Testis (tissue), 3 donors: ENCODE data around the gene SLCO1B1. TPM values are rescaled to one million over a fixed set of nuclear protein-coding genes. Genes with fewer than 3 reads are reported as not detected.

Experiments
- DNase-seq: peaks from one replicate; pipeline ENCODE4 v3.0.0-alpha.2; 2019
- H3K27ac ChIP-seq, 2 donors: fragments of 200-600 bp; sonication (generic); one replicate each; pipeline ENCODE4 v1.5.1; 2019
- H3K27me3 ChIP-seq: fragments of 200-600 bp; sonication (generic); one replicate; pipeline ENCODE4 v1.5.1; 2019
- H3K36me3 ChIP-seq: fragments of 200-600 bp; sonication (generic); one replicate; pipeline ENCODE4 v1.5.1; 2017; ENCODE audit warnings: low read depth; ENCODE audit errors: missing control alignments
- H3K4me1 ChIP-seq: fragments of 200-600 bp; sonication (generic); one replicate; pipeline ENCODE4 v1.5.1; 2019
- H3K4me3 ChIP-seq, 2 donors: fragments of 200-600 bp; sonication (generic); one replicate each; pipeline ENCODE4 v1.5.1; 2017 to 2019
- H3K9me3 ChIP-seq: fragments of 200-600 bp; sonication (generic); one replicate; pipeline ENCODE4 v1.5.1; 2017
- CTCF ChIP-seq, 3 experiments: fragments of 450-650 bp in 2 of 3; fragments of 200-600 bp in 1 of 3; sonication (generic) in 1 of 3; IDR thresholded peaks; one replicate each; pipeline ENCODE4 v1.5.1; 2016 to 2019; ENCODE audit warnings: antibody characterized with exemption in 3 of 3, mild to moderate bottlenecking in 2 of 3, moderate library complexity in 1 of 3
- POLR2A ChIP-seq: fragments of 450-650 bp; IDR thresholded peaks from one replicate; pipeline ENCODE4 v1.6.1; 2017; ENCODE audit warnings: antibody characterized with exemption, mild to moderate bottlenecking, moderate library complexity
- WGBS, 2 donors: methylation state at CpG; one replicate each; pipeline ENCODE4 v1.1.5; 2018; 5-methylcytosine and 5-hydroxymethylcytosine counted together
- intact Hi-C: fragments of 100-400 bp; cut with DNase I; formaldehyde crosslinking; loops from one replicate; pipeline ENCODE4 v1.15.1; 2023; ENCODE audit warnings: low total_unique reads
- polyA plus RNA-seq: library from polyadenylated mRNA; stranded (reverse); fragments of 350-450 nt; fragmentation: Illumina TruSeq; extraction: RNeasy Lipid Tissue Mini Kit (QIAGEN cat#74804); gene quantifications from one replicate; pipeline ENCODE4 v1.2.3, GENCODE V29; 2014; ENCODE audit warnings: low read depth, low replicate concordance; ENCODE audit not compliant: insufficient read depth
- total RNA-seq, 2 donors: library from RNA; depleted of rRNA; stranded (reverse); fragments of >200 nt; gene quantifications; one replicate each; pipeline ENCODE4 v1.2.3, GENCODE V29; 2016

Gene SLCO1B1
- total and polyA plus RNA-seq, 3 donors from 2014 or later, result 0.24 to 0.37 TPM; not detected in 1

- no peak for DNase-seq
- 73 to 84% methylated on average over 2 of the region's 2 CpGs for WGBS, 2 donors
Observed at GRCh38 chr12:21219206-21219605, 88.2 kb downstream of the SLCO1B1 start.

GRCh38 chr12:21220266-21220665 is 89.3 kb downstream of the SLCO1B1 start:
- TF ChIP-seq POLR2A (no peak), CTCF (IDR thresholded peaks at IDR 0.05) (no peak)
- no peaks in the 10 kb centered on the region for H3K27me3 ChIP-seq
- intact Hi-C loops, result no loop called here
- H3K36me3 ChIP-seq, result no peaks in the 10 kb centered on the region
- no peaks in the 10 kb centered on the region for H3K4me1 ChIP-seq
- no peak for DNase-seq
- 69 to 71% methylated on average over 3 of the region's 3 CpGs for WGBS, 2 donors
- H3K9me3 ChIP-seq, result no peaks in the 10 kb centered on the region
- H3K27ac ChIP-seq, result no peak overlapping the region
- no peak overlapping the region for H3K4me3 ChIP-seq

More at GRCh38 chr12:21219206-21219605, 88.2 kb downstream of the SLCO1B1 start:
- Histone ChIP-seq H3K4me1 (no peaks in the 10 kb centered on the region), H3K27me3 (no peaks in the 10 kb centered on the region), H3K36me3 (no peaks in the 10 kb centered on the region), H3K4me3 (no peak overlapping the region), H3K27ac (no peak overlapping the region), H3K9me3 (no peaks in the 10 kb centered on the region)
- TF ChIP-seq CTCF (IDR thresholded peaks at IDR 0.05), result no peak
- intact Hi-C loops, result no loop called here

- Histone ChIP-seq H3K4me3 (no peak overlapping the region), H3K27me3 (no peaks in the 10 kb centered on the region), H3K9me3 (no peaks in the 10 kb centered on the region), H3K36me3 (no peaks in the 10 kb centered on the region), H3K27ac (no peak overlapping the region), H3K4me1 (no peaks in the 10 kb centered on the region)
- TF ChIP-seq CTCF (IDR thresholded peaks at IDR 0.05) (no peak), POLR2A (no peak)
- intact Hi-C loops, result no loop called here
- no peak for DNase-seq
Observed at GRCh38 chr12:21221072-21221471, 90.1 kb downstream of the SLCO1B1 start.

GRCh38 chr12:21221778-21222177 is 90.8 kb downstream of the SLCO1B1 start:
- no peak for DNase-seq
- no peaks in the 10 kb centered on the region for H3K4me1 ChIP-seq
- H3K9me3 ChIP-seq, result no peaks in the 10 kb centered on the region
- TF ChIP-seq CTCF (IDR thresholded peaks at IDR 0.05) (no peak), POLR2A (no peak)
- no peak overlapping the region for H3K27ac ChIP-seq
- no peaks in the 10 kb centered on the region for H3K36me3 ChIP-seq
- intact Hi-C loops, result no loop called here
- H3K4me3 ChIP-seq, result no peak overlapping the region
- no peaks in the 10 kb centered on the region for H3K27me3 ChIP-seq

GRCh38 chr12:21223930-21224329 is 92.9 kb downstream of the SLCO1B1 start:
- no peaks in the 10 kb centered on the region for H3K36me3 ChIP-seq
- TF ChIP-seq POLR2A (no peak), CTCF (IDR thresholded peaks at IDR 0.05) (no peak)
- intact Hi-C loops, result no loop called here
- no peak overlapping the region for H3K27ac ChIP-seq
- H3K4me1 ChIP-seq, result no peaks in the 10 kb centered on the region
- H3K4me3 ChIP-seq, result no peak overlapping the region
- H3K27me3 ChIP-seq, result no peaks in the 10 kb centered on the region
- DNase-seq, result no peak
- H3K9me3 ChIP-seq, result no peaks in the 10 kb centered on the region
